DMS153 treated with DMSO at 0.1 percent for 48 hours (cell line): ENCODE results near the gene HSD11B1L.
"Not testable (repeated sequence)": the region's sequence is repeated elsewhere in the genome, so short reads cannot be mapped to it uniquely, and the experiment has no call there.

Experiments
- DNase-seq: peaks from one replicate; lab custom pipeline; 2025; ENCODE audit not compliant: unreplicated experiment; lab: John Stamatoyannopoulos, UW

Gene HSD11B1L

DNA sequence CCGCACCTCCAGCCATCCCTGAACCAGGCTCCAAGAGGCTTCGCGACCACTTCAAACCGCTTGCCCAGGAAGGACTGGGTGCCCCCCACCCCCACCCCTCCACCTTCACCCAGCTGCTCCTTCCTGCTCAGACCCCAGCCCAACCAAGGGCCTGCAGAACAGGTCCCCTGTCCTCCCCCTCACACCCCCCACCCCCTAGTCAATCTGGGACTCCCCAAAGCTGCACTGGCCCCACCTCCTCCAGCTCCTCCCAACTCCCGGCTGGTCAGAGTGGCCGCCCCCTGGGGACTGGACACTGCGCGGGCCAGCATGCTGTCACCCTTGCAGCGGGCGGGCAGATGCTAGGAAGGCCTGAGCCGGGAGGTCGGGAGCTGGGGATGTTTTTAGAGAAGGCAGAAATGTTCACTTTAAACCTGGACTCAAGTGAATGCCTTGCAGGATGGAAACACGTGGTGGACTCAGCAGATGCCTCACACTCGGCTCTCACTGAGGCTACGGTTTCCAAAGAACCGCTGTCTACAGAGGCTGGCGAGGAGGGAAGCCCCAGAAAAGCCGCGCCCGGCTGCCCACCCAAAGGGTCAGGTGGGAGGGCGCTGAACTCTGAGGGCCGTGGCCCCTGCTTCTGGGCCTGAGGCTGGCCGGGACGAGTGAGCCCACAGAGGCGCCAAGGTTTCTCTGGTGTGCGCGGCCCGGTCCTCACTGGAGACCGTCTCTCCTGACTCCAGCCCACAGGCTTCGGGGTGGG is 17.2 kb downstream of the HSD11B1L start:
- DNase-seq = no peak

GRCh38 chr19:5698635-5699422 is 18.0 kb downstream of the HSD11B1L start:
- no peak for DNase-seq

DNA sequence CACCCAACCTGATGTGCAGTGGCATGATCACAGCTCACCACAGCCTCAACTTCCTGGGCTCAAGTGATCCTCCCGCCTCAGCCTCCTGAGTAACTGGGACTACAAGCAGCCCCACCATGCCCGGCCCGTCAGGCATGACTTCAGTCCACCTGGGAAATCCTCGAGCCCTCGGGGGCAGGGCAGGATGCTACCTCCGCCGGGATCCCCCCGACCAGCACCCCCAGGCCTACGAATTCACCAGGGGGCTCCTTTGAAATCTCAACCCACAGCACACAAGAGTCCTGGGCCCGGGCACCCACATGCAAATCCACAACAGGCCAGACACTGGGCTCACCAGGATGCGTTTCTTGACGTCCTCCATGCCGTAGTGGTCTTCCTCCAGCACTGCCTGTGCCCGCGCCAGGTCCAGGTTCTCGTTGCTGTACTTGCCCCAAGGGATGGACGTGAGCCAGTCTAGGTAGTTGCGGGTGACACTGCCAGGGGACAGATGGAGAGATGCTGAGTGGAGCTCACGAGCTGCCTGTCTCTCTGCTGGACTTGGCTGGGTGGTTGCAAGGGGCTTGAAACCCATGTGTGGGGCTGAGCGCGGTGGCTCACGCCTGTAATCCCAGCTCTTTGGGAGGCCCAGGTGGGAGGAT is 19.7 kb downstream of the HSD11B1L start:
- no peak for DNase-seq

DNA sequence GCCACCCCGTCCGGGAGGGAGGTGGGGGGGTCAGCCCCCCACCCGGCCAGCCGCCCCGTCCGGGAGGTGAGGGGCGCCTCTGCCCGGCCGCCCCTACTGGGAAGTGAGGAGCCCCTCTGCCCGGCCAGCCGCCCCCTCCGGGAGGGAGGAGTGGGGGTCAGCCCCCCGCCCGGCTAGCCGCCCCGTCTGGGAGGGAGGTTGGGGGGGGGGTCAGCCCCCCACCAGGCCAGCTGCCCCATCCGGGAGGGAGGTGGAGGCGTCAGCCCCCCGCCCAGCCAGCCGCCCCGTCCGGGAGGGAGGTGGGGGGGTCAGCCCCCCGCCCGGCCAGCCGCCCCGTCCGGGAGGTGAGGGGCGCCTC is 21.2 kb downstream of the HSD11B1L start:
- not testable (repeated sequence) for DNase-seq

GRCh38 chr19:5703819-5704818 is 23.3 kb downstream of the HSD11B1L start:
- no peak for DNase-seq

DNA sequence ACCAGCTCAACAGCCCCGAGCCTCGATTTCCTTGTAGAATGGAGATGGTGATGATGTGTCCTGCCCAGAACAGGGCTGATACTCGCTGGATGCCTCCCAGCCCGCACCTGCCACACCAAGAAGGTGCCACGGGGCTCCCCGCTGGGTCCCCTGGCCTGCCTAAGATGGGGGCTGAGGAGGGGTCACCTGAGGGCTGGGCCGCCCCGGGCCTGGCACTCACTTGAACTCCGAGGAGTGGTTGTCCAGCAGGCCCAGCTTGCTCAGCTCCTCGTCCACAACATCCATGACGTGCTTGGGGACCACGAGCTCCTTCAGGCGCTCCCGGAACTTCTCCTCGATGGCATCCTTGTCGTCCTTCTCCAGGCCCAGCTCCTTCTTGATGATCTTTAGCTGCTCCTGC is 24.7 kb downstream of the HSD11B1L start:
- no peak for DNase-seq

GRCh38 chr19:5706876-5707573 is 26.2 kb downstream of the HSD11B1L start:
- DNase-seq = no peak

DNA sequence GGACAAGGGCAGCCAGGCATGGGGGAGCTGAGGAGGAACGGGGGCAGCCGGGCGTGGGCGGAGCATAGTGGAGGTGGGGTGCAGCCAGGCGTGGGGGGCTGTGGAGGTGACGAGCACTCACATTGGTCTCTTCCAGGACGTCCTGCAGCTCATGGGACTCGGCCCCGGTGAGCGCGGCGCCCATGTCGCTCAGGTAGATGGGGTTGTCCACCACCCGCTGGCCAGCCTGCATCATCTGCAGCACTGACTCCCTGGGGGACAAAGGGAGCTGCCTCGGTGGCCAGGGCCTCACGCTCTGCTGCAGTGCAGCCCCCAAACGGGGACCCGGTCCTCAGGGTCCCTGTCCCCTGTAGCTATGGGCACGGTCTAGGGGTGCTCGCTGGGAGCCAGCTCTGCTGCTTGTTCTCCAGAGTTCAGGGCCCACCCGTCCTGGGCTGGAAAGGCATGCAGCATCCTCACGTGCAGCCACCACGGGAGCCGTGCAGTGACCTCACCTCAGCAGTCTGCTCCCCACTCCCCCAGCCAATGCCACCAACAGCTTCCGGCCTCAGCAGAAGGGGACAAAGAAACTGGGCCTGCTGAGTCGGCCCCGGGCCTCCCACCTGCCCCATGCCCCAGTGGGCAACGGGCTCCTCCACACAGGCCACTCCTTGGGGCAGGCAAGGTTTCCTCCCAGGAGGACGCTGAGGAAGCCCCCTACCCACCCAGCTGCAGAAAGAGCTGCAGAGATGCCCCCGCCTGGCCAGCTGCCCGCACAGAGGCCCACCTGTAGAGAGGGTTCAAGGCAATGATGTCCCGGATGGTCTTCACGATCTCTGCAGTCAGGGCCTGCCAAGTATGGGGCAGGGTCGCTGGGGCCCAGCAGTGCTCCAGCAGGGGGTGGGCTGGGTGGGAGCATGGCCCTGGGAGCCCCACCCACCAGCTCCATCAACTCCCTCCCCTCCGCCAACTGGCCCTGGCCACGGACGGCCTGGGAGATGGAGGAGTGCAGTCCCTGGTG is 27.0 kb downstream of the HSD11B1L start:
- no peak for DNase-seq

DNA sequence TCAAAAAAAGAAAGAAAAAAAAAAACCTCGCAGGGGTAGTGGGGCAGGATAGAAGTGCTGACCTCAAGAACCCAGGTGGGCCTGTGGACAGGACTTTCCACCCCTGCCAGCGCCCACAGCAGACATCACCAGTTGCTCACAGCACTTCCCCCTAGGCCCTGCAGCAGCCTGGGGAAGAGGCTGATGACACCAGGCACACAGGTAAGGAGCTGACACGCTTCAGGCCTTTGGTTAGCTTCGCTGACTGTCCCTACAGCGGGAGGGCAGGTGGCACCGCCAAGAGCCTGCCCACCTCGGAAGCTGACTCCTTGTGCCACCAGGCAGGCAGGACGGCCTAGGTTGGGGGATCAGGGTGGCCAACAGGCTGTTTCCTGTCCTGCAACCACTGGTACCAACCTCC is 30.2 kb downstream of the HSD11B1L start:
- DNase-seq = no peak

- DNase-seq = no peak
Measured at GRCh38 chr19:5711713-5712161, 30.9 kb downstream of the HSD11B1L start.

- no peak for DNase-seq
Measured at GRCh38 chr19:5713228-5713627, 32.4 kb downstream of the HSD11B1L start.

GRCh38 chr19:5714816-5715215 is 34.0 kb downstream of the HSD11B1L start:
- DNase-seq = no peak

DNA sequence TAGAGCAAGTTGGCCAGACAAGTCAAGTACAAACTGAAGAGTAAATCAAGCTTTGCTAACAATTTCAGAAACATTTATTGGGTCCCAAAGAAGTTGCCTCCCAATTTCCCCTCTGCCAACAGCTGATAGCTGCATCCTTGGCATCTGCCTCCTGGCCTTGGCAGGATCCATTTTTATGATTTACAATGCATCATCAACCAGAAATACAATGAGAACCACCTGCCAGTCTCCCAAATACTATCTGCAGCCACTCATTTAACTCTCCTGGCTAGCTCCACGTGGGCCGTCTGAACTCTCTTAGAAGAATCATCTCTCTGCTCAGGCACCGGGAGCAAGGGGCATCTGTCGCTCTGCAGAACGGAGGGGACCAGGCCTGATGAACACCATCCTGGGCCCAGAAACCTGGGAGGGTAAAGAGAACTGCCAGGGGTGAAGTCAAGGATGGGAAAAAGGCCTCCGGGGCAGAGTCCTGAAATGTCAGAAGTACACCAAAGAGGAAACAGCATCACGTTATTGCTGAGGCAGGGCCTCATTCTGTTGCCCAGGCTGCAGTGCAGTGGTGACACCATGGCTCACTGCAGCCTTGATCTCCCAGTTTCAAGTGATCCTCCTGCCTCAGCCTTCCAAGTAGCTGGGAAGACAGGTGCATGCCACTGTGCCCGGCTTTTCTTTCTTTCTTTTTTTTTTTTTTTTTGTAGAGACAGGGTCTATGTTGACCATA is 36.5 kb downstream of the HSD11B1L start:
- no peak for DNase-seq

DNA sequence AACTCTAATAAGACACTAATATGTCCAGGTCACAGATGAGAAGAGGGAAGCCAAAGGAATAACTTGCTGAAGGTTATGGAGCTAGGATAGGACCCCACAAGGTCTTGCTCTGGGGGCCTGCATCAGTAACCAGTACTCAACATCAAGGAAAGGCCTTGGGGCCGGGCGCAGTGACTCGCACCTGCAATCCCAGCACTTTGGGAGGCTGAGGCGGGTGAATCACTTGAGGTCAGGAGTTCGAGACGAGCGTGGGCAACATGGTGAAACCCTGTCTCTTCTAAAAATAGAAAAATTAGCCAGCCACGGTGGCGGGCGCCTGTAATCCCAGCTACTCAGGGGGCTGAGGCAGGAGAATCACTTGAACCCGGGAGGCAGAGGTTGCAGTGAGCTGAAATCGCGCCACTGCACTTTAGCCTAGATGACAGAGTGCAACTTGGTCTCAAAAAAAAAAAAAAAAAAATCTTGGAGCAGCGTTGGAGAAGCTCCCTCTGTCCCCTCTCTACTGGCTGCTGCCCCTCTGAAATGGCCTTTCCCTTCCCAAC is 37.3 kb downstream of the HSD11B1L start:
- no peak for DNase-seq

DNA sequence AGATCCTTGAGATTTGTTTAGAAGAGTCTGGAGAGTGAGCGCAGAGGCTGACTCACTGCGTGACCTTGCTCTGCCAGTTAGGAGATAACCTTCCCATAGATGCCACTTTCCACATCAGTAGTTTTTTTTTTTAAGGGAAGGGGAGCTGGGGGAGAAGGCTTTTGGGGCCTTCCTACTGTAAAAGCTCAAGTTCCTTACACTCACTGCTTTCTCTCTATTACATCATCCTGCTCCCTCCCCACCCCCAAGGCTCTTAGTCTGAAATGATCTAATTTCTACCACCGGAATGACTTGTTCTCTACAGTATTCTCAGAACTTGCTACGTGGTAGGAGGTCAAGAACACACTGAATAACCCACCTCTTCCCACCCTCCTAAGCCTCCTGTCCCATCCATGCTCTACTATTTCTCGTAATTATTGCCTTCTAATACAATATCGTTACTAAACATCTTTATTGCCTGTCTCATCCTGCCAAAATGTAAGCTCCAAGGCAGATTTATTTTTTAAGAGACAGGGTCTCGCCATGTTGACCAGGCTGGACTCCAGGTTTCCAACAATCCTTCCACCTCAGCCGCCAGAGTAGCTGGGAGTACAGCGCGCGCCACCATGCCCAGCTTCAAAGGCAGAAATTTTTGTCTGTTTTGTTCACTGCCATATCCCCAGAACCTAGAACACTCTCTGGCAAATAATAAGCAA is 37.9 kb downstream of the HSD11B1L start:
- no peak for DNase-seq

GRCh38 chr19:5719274-5719960 is 38.6 kb downstream of the HSD11B1L start:
- no peak for DNase-seq
